ENCODE measurements around the gene CRYBG2.
"Not testable (repeated sequence)": the region's sequence is repeated elsewhere in the genome, so short reads cannot be mapped to it uniquely, and the experiment has no call there.

Gene CRYBG2

DNA sequence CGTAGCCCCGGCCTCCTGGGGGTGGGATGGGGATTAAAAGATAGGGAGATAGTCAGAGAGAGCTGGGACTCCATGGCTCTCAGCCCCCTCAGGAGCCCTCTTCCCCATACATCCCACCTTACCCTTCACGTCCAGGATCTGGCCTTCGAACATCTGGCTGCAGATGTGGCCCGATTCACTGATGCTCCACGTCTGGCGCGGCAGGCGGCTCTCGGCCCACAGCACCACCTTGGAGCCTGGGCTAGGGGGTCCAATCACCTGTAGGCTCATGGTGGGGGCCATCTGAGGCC is 31.9 kb downstream of the CRYBG2 start:
- FAIRE-seq: no peak
- DNase-seq (ENCODE audit: low spot score): no peak

DNA sequence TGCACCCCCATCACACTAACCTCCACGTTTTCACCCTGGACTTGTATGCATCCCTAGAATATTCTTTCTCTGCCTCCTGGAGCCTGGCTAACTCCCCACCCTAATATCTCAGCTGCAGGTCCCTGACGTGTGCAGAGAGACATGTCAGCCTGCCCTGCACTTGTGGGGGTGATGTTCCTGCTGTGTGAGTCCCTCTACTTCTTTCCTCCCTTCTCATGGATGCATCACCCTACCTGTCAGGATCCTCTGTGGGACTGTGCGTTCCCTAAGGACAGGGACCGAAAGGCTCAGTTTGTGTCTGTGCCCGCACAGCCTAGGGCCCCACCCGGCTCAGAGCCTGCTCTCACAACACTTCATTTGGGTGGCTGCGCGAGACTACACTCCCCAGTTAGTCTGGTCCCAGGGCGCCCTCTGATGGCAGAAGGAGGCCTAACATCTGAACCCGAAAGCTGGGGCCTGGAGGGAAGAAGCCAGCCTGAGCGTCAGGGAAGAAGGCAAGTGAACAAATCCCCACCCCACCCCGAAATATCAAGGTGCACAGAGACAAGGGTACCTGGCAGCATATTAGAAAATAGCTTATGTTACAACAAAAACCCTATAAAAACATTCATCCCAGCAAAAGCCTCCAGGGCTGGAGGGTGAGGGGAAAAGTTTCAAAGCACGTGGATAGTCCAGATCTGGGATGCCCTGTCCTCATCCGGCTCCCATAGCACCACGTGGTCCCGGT is 32.5 kb downstream of the CRYBG2 start:
- FAIRE-seq (peak; percentile 17), DNase-seq (ENCODE audit: low spot score) (peak; percentile 82)

DNA sequence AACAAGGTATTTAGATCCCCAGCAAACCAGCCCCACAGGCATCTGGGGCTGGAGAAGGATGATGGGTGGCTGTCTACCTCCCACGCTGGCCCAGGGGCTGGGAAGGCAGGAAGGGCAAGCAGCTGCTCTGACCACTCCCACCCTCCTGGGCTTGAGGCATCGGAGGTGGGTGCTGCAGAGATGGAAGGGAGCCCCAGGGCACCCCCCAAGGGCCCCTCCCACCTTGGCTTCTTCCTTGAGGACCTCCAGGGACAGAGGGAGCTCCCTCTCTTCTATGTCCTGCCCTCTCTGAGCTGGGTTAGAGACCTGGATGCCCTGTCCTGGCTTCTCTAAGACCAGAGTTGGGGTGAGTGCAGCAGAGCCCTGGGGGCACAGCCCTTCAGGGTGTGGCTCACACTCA is 33.0 kb downstream of the CRYBG2 start:
- no peak for DNase-seq (ENCODE audit: low spot score)
- no peak for FAIRE-seq

DNA sequence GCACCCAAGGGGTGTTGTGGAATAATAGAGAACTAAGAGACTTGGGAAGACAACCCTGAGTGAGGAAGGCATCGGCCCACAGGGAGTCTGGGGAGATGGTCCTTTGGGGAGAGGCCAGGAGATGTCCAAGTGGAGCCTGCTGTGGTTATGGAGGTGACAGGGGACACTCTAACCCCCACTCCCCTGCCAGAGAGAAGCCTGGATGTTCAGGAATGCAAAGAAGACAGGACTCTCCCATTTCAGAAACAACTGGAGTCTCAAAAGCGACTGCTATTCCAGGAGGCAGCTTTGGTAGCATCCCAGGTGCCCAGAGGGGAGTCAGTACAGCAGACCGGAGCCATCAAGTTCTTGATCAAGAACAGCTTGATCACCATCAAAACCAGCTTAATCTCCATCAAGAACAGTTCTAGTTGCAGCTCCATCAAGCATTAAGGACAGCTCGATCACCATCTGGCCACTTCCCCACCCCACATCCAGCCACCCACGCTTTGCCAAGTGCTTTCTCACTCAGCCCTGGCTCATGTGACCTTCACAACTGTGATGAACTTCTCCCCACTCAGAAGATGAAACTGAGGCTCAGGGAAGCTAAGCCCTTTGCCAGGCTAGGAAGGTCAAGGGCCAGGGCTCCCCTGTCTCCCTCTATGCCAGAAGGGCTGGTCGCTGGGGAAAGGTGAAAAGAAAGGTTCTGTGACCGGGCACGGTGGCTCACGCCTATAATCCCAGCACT is 35.4 kb downstream of the CRYBG2 start:
- DNase-seq (ENCODE audit: low spot score) (no peak), FAIRE-seq (no peak)

DNA sequence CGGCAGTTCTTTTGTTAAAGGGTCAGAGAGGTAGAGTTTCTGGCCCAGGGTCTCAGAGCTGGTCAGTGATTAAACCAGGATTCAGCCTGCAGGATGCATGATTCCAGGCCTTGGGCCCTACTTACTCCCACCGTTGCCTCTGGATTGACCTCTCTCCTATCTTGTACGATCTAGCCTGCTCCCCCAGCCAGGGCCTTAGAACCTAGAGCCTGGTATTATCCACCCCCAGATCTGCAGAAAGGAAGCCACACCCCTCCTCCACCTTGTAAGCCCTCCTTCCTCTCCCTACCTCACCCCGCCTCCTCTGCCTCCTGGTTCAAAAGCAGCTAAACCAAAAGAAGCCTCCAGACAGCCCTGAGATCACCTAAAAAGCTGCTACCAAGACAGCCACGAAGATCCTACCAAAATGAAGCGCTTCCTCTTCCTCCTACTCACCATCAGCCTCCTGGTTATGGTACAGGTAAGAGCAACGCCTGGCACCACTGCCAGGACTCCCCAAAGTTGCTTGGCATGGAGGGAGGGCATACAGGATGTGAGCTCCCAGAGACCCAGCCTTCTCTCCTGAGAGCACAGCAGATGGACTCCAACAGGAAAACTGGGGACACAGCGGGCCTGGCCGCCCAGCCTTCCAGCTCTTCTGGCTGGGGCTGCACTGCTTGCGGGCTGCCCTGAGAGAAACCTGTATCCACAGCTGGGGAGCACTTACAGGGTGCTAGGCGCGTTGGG is 36.2 kb downstream of the CRYBG2 start, which contains the start of gene CD52:
TSS of gene CD52 (plus strand) at position 347 of the 726 bp plus-strand sequence. CDS start at position 407, 60 bp downstream.
- FAIRE-seq: no peak
- no peak for DNase-seq (ENCODE audit: low spot score)

DNA sequence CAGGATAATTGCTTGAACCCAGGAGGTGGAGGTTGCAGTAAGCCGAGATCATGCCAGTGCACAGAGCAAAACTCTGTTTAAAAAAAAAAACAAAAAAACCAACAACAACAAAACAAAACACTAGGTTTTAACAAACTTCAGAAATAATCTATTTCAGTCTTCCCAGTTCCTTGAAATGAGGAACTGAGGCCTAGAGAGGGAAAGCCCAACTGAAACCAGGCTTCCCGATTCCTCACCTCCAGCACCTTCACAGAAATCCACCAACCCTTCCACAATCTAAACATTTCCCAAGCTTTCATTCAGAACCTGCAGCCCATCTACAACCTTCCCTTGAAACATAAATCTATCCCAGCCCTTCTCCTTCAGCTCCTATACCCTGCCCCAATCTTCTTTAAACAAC is 36.8 kb downstream of the CRYBG2 start:
- DNase-seq (ENCODE audit: low spot score) (no peak), FAIRE-seq (no peak)

DNA sequence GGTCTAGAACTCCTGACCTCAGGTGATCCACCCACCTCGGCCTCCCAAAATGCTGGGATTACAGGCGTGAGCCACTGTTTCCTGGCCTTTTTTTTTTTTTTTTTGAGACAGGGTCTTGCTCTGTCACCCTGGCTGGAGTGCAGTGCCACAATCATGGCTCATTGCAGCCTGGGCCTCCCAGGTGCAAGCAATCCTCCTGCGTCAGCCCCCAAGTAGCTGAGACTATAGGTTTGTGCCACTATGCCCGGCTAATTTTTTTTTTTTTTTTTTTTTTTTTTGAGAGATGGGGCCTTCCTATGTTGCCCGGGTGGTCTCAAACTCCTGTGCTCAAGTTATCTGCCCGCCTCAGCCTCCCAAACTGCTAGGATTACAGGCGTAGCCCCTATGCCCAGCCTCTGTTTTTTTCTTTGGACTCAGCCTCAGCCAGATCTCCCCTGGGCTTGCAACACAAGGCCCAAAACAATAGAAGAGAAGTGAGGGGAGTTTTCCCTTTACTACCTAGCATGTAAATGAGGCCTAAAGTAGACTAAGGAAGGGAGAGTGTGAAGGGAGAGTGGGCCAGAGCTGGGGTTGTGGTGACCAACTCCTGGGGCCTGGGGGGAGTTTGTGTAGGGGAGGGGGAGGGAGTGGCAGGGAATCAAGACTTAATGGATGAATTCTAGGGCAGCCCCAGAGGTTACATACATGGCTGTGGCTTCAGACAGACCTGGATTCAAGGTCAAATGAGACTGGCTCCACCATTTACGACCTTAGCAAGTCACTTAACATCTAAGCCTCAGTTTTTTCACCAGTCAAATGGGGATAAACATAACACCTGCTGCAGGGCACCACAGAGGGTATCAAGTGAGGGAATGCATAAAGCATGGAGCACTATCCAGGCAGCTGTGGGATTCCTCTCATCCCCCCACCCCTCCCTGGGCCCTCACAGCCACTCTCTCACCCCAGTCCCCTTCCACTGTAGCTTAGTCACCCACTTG is 37.8 kb downstream of the CRYBG2 start:
- no peak for DNase-seq (ENCODE audit: low spot score)
- FAIRE-seq: no peak

DNA sequence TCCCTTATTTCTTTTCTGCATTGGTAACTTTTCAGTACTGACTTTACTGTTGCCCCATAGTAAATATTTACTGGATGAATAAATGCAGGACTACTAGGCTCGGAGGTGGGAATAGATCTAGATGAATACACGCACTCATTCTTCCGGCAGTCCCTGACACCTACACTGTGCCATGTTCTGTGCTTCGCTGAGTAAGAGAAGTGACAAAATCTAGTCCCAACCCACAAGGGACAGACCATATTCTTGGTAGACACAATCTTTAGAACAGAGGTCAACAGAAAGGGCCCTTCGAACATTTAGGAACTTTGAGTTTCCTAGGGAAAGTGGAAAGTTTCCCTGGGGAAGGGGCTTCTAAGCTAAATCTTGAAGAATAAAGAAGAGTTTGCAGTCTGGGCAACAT is 39.4 kb downstream of the CRYBG2 start:
- FAIRE-seq (no peak), DNase-seq (ENCODE audit: low spot score) (no peak)

DNA sequence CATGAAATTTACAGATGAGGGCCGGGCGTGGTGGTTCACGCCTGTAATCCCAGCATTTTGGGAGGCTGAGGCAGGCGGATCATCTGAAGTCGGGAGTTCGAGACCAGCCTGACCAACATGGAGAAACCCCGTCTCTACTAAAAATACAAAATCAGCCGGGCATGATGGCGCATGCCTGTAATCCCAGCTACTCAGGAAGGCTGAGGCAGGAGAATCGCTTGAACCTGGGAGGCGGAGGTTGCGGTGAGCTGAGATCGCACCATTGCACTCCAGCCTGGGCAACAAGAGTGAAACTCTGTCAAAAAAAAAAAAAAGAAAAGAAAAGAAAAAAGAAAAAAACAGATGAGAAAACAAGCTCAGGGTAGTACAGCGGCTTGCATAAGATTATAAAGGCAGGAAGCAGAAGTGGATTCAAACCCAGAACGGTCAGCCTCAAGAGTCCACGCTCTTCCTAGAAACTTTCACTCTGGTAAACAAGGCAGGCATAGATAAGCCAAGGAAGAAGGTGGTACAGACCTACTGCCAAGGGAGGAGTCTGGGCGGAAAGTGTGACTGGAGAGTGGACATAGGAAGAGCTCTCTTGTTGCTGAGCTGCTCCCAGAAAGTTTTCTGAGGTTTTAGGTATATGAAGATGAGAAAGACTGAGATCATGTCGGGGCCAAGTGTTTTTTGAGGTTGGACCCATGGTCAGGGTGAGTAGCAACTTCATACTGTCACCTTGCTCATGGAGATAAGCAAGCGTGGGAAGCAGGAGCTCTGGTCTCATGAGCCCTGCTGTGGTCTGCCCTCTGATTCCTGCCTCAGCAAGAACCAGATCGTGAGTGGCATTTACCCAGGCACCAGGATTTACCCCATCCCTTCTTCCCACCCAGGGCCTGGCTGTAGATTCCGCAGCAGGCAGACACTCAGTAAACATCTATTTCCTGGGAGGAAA is 45.7 kb downstream of the CRYBG2 start:
- DNase-seq (ENCODE audit: low spot score); FAIRE-seq: not testable (repeated sequence)

DNA sequence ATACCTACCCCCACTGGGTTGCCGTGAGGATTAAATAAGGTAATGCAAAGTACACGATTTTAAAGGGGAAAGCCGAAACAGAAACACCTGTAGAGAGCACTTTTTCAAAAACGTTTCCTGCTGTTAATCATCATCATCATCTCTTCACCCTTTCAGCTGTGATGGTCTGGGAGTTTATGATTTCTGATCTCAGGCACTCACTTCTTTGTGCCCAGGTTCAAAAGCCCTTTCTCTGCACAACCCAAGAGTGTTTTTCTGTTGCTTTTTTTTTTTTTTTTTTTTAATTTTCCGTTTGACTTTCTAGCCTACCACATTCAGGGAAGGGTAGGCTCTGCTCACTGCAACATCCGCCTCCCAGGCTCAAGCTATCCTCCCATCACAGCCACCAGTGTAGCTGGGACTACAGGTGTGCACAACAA is 46.6 kb downstream of the CRYBG2 start:
- DNase-seq (ENCODE audit: low spot score): no peak
- no peak for FAIRE-seq

DNA sequence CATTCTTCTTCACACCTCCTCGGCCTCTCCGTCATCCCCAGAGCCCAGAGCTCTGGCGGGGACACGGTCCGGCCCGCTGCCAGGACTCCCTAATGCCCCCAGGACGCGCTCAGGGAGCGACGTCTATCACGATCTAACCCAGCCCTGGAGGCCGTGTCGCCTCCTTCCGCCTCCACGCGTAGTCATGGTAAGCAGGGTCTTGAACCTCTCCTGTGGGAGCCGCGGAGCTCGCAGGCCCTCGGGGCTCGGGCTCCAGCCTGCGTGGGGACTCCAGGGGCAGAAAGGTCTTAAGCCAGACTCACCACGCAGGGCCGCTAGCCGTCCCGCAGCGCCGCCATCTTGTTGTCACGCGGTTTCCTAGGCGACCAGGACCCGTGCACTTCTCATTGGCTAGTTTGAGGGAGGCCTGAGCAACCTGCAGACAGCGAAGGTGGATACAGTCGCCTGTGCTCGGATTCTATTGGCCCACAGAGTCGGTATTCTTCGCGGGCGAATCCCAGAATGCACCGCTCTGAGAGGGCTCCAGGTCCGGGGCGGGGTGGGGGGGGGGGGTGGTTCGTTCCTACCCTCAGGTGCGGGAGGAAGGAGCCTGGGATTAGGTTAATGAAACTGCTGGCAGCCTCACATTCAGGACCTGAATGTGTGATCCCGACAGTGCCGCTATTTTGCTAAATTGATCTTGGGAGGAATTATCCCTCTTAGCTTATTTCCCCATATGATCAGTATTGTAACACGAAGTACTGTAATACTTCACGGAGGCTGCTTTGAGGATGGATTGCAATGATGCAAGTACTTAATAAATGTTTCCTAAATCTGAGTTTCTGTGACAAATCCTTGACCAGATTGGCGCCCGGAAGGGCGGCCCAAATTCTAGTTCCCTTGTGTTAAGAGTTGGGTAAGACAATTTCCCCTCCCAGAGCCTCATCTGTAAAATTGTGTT is 47.4 kb downstream of the CRYBG2 start, which contains the start of gene UBXN11:
TSS of gene UBXN11 (minus strand) at position 347 of the 940 bp plus-strand sequence. CDS start 3,753 bp downstream, outside the sequence.
- FAIRE-seq (no peak), DNase-seq (ENCODE audit: low spot score) (peak; percentile 99)

DNA sequence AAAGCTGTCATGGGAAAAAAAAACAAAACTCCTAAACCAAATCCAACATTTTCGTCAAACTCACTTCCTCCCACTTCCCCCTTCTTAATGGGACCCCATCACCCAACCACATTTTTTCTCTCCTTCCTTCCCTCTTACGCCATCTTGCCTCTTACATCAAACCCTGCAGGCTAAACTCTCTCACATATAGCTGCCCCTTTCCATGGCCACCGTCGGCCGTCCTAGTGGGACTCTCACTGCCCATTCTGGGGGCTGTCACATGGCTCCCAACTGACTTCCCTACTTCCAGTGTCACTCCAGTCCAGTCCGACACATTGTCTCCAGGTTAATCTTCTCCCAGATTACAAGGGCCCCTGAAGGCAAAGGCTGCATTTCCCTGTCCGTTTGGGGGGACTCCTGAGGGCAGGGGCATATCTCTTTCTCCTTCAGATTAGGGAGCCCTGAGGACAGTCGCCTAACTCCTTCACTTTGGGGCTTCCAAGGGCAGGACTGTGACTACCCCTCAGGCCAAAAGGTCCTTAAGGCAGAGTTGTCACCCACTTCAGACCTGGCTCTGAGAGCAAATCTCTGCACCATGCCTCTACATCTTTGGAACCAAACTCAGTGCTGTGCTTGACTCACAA is 48.2 kb downstream of the CRYBG2 start:
- FAIRE-seq: no peak
- DNase-seq (ENCODE audit: low spot score): no peak

DNA sequence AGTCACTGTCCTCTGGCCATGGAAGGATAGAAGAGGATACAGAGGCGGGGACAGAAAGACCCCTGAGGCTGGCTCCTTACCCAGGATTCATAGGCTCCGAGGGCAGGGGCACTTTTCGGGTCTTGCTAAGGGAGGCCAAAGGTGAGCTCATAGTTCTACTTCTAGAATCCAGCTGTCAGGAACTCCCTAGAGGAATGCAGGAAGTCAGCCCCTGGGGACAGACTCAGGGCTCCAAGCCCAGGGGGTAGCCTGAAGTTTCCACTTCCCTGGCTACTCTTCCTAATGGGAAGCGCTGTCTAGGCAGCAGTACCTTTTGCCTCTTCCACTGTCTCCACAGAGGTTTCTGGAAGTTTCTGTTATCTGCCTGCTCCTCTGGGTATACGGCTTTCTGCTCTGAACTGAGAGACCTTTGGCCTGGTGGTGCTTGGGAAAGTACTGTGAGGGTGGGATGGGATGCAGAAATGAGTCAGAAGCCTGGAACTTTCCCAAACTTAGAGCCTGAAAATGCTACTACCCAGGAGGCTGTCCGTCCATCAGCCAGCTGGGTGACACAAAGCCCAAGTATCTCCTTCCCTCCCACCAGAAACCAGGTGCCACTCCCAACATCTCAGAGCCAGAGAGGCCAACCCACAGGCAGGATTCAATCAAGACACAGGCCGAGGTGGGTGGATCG is 51.1 kb downstream of the CRYBG2 start:
- FAIRE-seq: no peak
- peak; percentile 50 for DNase-seq (ENCODE audit: low spot score)

DNA sequence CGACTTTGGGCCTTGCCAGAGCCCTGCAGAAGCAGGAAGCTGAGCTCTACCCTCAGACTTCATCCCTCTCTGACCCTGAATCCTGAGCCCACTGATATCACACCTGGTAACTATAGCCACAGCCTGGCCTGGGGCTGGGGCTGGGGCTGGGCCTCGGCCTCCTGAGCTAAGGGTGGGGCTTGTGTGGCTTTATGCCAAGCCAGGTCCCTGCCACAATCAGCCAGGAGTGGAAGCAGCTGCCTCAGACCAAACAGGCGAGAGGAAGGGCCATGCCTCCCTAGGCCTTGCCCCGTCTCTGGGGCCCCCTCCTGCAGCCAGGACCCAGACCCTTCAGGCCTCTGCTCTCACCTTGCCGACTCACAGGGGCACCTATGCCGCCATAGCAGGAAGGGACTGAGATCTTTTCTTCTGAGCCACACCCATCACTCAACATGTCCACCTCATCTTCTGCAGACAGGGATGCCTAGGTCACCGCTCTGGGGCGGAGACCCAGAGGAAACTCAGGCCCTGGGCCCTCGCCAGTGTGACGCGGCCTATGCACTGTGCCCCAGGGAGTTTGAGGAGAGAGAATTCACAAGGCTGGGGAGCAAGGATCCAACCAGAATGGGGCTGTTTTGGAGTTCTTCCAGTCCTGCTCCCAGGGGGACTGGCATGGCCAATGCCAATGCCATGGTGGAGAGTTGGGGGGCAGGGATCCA is 53.2 kb downstream of the CRYBG2 start:
- no peak for DNase-seq (ENCODE audit: low spot score)
- no peak for FAIRE-seq

DNA sequence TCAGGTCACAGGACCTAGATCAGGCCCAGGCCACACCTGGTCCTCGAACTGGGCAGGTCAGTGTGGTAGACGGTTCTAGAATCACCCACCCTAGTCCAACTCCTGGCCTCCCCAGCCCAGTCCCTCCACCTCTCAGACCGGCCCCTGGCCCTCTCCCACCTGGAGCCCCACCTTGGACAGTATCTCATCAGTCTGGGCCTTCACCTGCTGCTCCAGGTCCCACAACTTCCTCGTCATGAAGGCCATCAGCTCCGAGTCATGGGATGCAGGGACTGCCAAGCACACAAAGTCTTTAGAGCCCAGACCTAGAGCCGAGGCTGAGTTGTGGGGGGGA is 56.2 kb downstream of the CRYBG2 start:
- no peak for FAIRE-seq

DNA sequence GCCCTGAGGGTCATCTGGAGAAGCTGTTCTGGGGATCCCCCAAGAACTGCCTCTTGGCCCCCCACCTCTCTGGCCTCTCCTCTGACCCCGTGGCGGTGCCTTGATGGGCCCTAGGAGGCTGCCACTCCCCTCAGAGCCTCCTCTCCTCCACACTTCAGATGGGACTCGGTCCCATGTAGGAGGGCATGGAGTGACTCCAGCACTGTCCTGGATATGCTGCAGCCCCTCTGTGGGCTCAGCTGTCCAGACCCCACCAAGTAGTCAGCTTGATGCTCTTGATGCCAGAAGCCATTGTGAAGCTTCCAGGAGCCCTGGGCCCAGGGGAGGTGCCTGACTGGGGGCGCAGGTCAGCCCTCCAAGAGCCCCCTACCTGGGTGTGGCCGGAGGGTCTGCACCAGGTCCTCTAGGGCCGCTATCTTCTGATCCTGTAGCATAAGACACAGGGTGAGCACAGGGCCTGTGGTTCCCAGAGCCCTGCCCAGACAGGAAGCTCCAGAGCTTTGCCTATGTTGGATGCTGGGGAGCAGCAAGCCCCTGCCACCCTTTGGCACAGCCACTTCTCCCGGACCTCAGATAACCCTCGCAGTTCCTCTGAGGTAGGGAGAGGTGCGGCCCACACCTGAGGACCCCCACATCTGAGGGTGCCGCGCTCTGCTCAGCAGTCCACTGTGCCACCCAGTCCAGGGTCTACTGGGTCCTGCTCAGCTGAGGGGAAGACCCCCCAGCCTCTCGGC is 56.7 kb downstream of the CRYBG2 start:
- no peak for DNase-seq (ENCODE audit: low spot score)
- no peak for FAIRE-seq

More for the DNA sequence above, 56.2 kb downstream of the CRYBG2 start:
- DNase-seq (ENCODE audit: low spot score): no peak

Measured in urothelium cell line (cell line).